Trophoblast cell (in vitro differentiated cells and primary cell): ENCODE data around the gene EID2B.

Source experiments
- DNase-seq, 2 donors: peaks; one replicate each; pipeline ENCODE4 v3.0.0-alpha.2; 2016
- H2AFZ ChIP-seq: 2 replicates; pipeline ENCODE4 v1.6.1; 2013; ENCODE audit warnings: low read length, moderate library complexity, mild to moderate bottlenecking; ENCODE audit not compliant: insufficient read depth, poor library complexity
- H2AK5ac ChIP-seq: 2 replicates; pipeline ENCODE4 v1.6.1; 2013; ENCODE audit warnings: mild to moderate bottlenecking, low read length
- H2BK120ac ChIP-seq: 2 replicates; pipeline ENCODE4 v1.6.1; 2013; ENCODE audit warnings: low read length, mild to moderate bottlenecking, moderate library complexity; ENCODE audit not compliant: insufficient read depth, poor library complexity
- H2BK12ac ChIP-seq: 2 replicates; pipeline ENCODE4 v1.6.1; 2013; ENCODE audit warnings: mild to moderate bottlenecking, low read length, moderate library complexity
- H2BK5ac ChIP-seq: 2 replicates; pipeline ENCODE4 v1.6.1; 2013; ENCODE audit warnings: low read length, low read depth, moderate library complexity, mild to moderate bottlenecking; ENCODE audit not compliant: poor library complexity
- H3K14ac ChIP-seq: 2 replicates; pipeline ENCODE4 v1.6.1; 2013; ENCODE audit warnings: mild to moderate bottlenecking, low read length
- H3K18ac ChIP-seq: 2 replicates; pipeline ENCODE4 v1.6.1; 2013; ENCODE audit warnings: mild to moderate bottlenecking, low read length
- H3K23ac ChIP-seq: 2 replicates; pipeline ENCODE4 v1.6.1; 2013; ENCODE audit warnings: low read length
- H3K27ac ChIP-seq: 2 replicates; pipeline ENCODE4 v1.5.1; 2013; ENCODE audit warnings: low read depth, mild to moderate bottlenecking, inconsistent platforms, low read length, moderate library complexity
- H3K27me3 ChIP-seq: 2 replicates; pipeline ENCODE4 v1.6.1; 2013; ENCODE audit warnings: inconsistent platforms, mild to moderate bottlenecking, low read length, moderate library complexity; ENCODE audit not compliant: insufficient read depth
- H3K36me3 ChIP-seq, 2 experiments: 1 replicate in 1 of 2; 2 replicates in 1 of 2; pipeline ENCODE4 v1.6.1; 2013; ENCODE audit warnings: low read length in 2 of 2, mild to moderate bottlenecking in 2 of 2, moderate library complexity in 1 of 2; ENCODE audit not compliant: insufficient read depth in 2 of 2, control insufficient read depth in 1 of 2
- H3K4ac ChIP-seq: 2 replicates; pipeline ENCODE4 v1.6.1; 2013; ENCODE audit warnings: low read depth, mild to moderate bottlenecking, low read length, moderate library complexity
- H3K4me1 ChIP-seq, 2 experiments: 1 replicate in 1 of 2; 2 replicates in 1 of 2; pipeline ENCODE4 v1.6.1; 2013; ENCODE audit warnings: low read length in 2 of 2, mild to moderate bottlenecking in 2 of 2, moderate library complexity in 1 of 2; ENCODE audit not compliant: insufficient read depth in 2 of 2, control insufficient read depth in 1 of 2
- H3K4me2 ChIP-seq: 2 replicates; pipeline ENCODE4 v1.6.1; 2013; ENCODE audit warnings: inconsistent platforms, mild to moderate bottlenecking, low read length, moderate library complexity
- H3K4me3 ChIP-seq: 2 replicates; pipeline ENCODE4 v1.5.1; 2013; ENCODE audit warnings: mild to moderate bottlenecking, low read depth, low read length, inconsistent platforms
- H3K79me1 ChIP-seq: one replicate; pipeline ENCODE4 v1.6.1; 2013; ENCODE audit warnings: low read length
- H3K79me2 ChIP-seq: 2 replicates; pipeline ENCODE4 v1.6.1; 2013; ENCODE audit warnings: low read length, mild to moderate bottlenecking; ENCODE audit not compliant: control insufficient read depth, insufficient read depth, poor library complexity
- H3K9ac ChIP-seq: 2 replicates; pipeline ENCODE4 v1.6.1; 2013; ENCODE audit warnings: mild to moderate bottlenecking, low read length
- H3K9me3 ChIP-seq: 2 replicates; pipeline ENCODE4 v1.6.1; 2013; ENCODE audit warnings: low read depth, mild to moderate bottlenecking, control low read depth, inconsistent platforms, low read length; ENCODE audit not compliant: insufficient read depth
- H4K12ac ChIP-seq: 2 replicates; pipeline ENCODE4 v1.6.1; 2013; ENCODE audit warnings: low read depth, mild to moderate bottlenecking, low read length, moderate library complexity
- H4K8ac ChIP-seq: 2 replicates; pipeline ENCODE4 v1.6.1; 2013; ENCODE audit warnings: low read depth, mild to moderate bottlenecking, low read length, moderate library complexity
- H4K91ac ChIP-seq: one replicate; pipeline ENCODE4 v1.6.1; 2013; ENCODE audit warnings: low read depth, mild to moderate bottlenecking, low read length, moderate library complexity
- WGBS: extraction: QIAGEN DNeasy Blood & Tissue Kit; methylation state at CpG from one replicate; pipeline ENCODE4 v1.1.7; 2013; ENCODE audit warnings: missing lambda C conversion rate; ENCODE audit not compliant: insufficient read length, insufficient coverage; ENCODE audit errors: extremely low coverage; 5-methylcytosine and 5-hydroxymethylcytosine counted together

The EID2B gene

GRCh38 chr19:39489756-39490155 is 42.9 kb downstream of the EID2B start:
- Histone ChIP-seq H2AFZ (no peak overlapping the region), H3K4me2 (no peak overlapping the region), H3K4ac (no peak overlapping the region), H3K36me3 (peaks cover 48 to 54% of the 10 kb centered on the region in 2 experiments), H3K79me2 (no peaks in the 10 kb centered on the region), H3K27me3 (no peaks in the 10 kb centered on the region), H4K12ac (no peak overlapping the region), H4K8ac (no peak overlapping the region), H3K79me1 (no peaks in the 10 kb centered on the region), H3K9me3 (no peaks in the 10 kb centered on the region), H2BK12ac (no peak overlapping the region), H2AK5ac (no peak overlapping the region), H3K4me1 (no peaks in the 10 kb centered on the region), H3K14ac (no peak overlapping the region), H3K23ac (no peak overlapping the region), H4K91ac (no peak overlapping the region), H2BK120ac (no peak overlapping the region), H2BK5ac (no peak overlapping the region), H3K4me3 (no peak overlapping the region), H3K18ac (no peak overlapping the region), H3K9ac (no peak overlapping the region), H3K27ac (no peak overlapping the region)
- no peak for DNase-seq
- WGBS = no CpG with 5 or more reads among the region's 10 CpGs

GRCh38 chr19:39483141-39483540 is 49.5 kb downstream of the EID2B start:
- no peak overlapping the region for H2BK5ac ChIP-seq
- no peak overlapping the region for H2AFZ ChIP-seq
- no peak overlapping the region for H2AK5ac ChIP-seq
- no peaks in the 10 kb centered on the region for H3K27me3 ChIP-seq
- H3K14ac ChIP-seq = no peak overlapping the region
- H3K27ac ChIP-seq = no peak overlapping the region
- H3K79me1 ChIP-seq = peaks cover 7% of the 10 kb centered on the region
- H3K4me3 ChIP-seq = no peak overlapping the region
- H4K8ac ChIP-seq = no peak overlapping the region
- H3K4me2 ChIP-seq = no peak overlapping the region
- H3K4me1 ChIP-seq = peaks cover 7 to 9% of the 10 kb centered on the region in 2 experiments
- H3K4ac ChIP-seq = no peak overlapping the region
- H2BK12ac ChIP-seq = no peak overlapping the region
- peaks cover 9% of the 10 kb centered on the region for H3K79me2 ChIP-seq
- no peak overlapping the region for H3K18ac ChIP-seq
- no peak for DNase-seq
- H3K36me3 ChIP-seq = peaks cover 26 to 31% of the 10 kb centered on the region in 2 experiments
- no peaks in the 10 kb centered on the region for H3K9me3 ChIP-seq
- no peak overlapping the region for H2BK120ac ChIP-seq
- WGBS = no CpG with 5 or more reads among the region's 6 CpGs
- no peak overlapping the region for H4K91ac ChIP-seq
- H3K23ac ChIP-seq = no peak overlapping the region
- no peak overlapping the region for H4K12ac ChIP-seq
- H3K9ac ChIP-seq = no peak overlapping the region

GRCh38 chr19:39481676-39482075 is 51.0 kb downstream of the EID2B start:
- no CpG with 5 or more reads among the region's 11 CpGs for WGBS
- peak overlapping the region; percentile 35 for H3K4ac ChIP-seq

GRCh38 chr19:39481229-39481545 is 51.5 kb downstream of the EID2B start:
- H3K4me3 ChIP-seq = peak overlapping the region; percentile 93
- peak overlapping the region; percentile 65 for H3K18ac ChIP-seq
- H2BK12ac ChIP-seq = no peak overlapping the region
- no peak for DNase-seq
- WGBS = no CpG with 5 or more reads among the region's 12 CpGs
- H3K14ac ChIP-seq = peak overlapping the region; percentile 76
- H3K9me3 ChIP-seq = no peaks in the 10 kb centered on the region
- no peaks in the 10 kb centered on the region for H3K27me3 ChIP-seq
- peak overlapping the region; percentile 88 for H2BK5ac ChIP-seq
- peaks cover 19 to 20% of the 10 kb centered on the region in 2 experiments for H3K36me3 ChIP-seq
- H3K79me1 ChIP-seq = peaks cover 7% of the 10 kb centered on the region
- peaks cover 7 to 9% of the 10 kb centered on the region in 2 experiments for H3K4me1 ChIP-seq
- peak overlapping the region; percentile 92 for H4K12ac ChIP-seq
- peak overlapping the region; percentile 100 for H2AFZ ChIP-seq
- peak overlapping the region; percentile 97 for H3K9ac ChIP-seq
- H4K91ac ChIP-seq = peak overlapping the region; percentile 84
- peak overlapping the region; percentile 90 for H3K4me2 ChIP-seq
- peak overlapping the region; percentile 80 for H2BK120ac ChIP-seq
- H3K27ac ChIP-seq = peak overlapping the region; percentile 51
- peak overlapping the region; percentile 75 for H3K4ac ChIP-seq
- peaks cover 9% of the 10 kb centered on the region for H3K79me2 ChIP-seq
- H3K23ac ChIP-seq = no peak overlapping the region
- H2AK5ac ChIP-seq = peak overlapping the region; percentile 90
- H4K8ac ChIP-seq = peak overlapping the region; percentile 98

More at GRCh38 chr19:39481676-39482075, 51.0 kb downstream of the EID2B start:
- H3K4me3 ChIP-seq = peak overlapping the region; percentile 93
- peak overlapping the region; percentile 90 for H3K4me2 ChIP-seq
- H3K9me3 ChIP-seq = no peaks in the 10 kb centered on the region
- H2BK5ac ChIP-seq = no peak overlapping the region
- no peak overlapping the region for H3K23ac ChIP-seq
- H3K36me3 ChIP-seq = peaks cover 20% of the 10 kb centered on the region in 2 experiments
- peaks cover 7 to 9% of the 10 kb centered on the region in 2 experiments for H3K4me1 ChIP-seq
- no peak overlapping the region for H3K18ac ChIP-seq
- DNase-seq = no peak
- H3K9ac ChIP-seq = peak overlapping the region; percentile 97
- peaks cover 7% of the 10 kb centered on the region for H3K79me1 ChIP-seq
- H3K27ac ChIP-seq = no peak overlapping the region
- no peak overlapping the region for H4K12ac ChIP-seq
- no peaks in the 10 kb centered on the region for H3K27me3 ChIP-seq
- peak overlapping the region; percentile 11 for H4K8ac ChIP-seq
- H2AK5ac ChIP-seq = no peak overlapping the region
- H3K14ac ChIP-seq = no peak overlapping the region
- peaks cover 9% of the 10 kb centered on the region for H3K79me2 ChIP-seq
- no peak overlapping the region for H4K91ac ChIP-seq
- H2BK12ac ChIP-seq = no peak overlapping the region
- H2AFZ ChIP-seq = no peak overlapping the region
- no peak overlapping the region for H2BK120ac ChIP-seq
